ENCODE data around the gene SLC44A1.

Gene SLC44A1

DNA sequence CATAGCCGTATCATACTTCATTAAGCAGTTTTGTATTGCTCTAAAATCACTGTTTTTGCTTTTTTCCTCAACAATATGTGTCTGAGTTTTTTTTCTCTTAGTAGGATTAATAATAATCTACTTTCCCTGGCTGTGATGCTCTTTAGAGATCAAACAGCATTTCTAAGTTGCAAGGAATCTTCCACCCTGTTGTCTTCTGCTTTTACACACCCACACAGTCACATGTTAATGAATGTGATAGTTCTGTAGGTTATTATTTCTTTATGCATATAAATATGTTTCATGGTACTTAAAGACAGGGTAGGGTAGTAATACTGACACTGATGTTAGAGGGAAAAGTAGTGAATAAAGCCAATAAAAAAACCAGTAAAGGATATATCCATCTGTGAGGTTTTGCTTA lies 29.3 kb downstream of the SLC44A1 start:
- Histone ChIP-seq H3K4me1 (ENCODE audit: control insufficient read depth, insufficient read depth, low read length) (peaks cover 23% of the 10 kb centered on the region), H3K9ac (ENCODE audit: low read depth, low read length) (no peak overlapping the region), H3K27ac (ENCODE audit: low read depth, low read length) (no peak overlapping the region), H3K27me3 (ENCODE audit: control insufficient read depth, insufficient read depth, low read length) (no peaks in the 10 kb centered on the region), H3K4me3 (ENCODE audit: low read depth, low read length) (no peak overlapping the region), H3K9me3 (ENCODE audit: control insufficient read depth, insufficient read depth, low read length) (no peaks in the 10 kb centered on the region), H3K36me3 (ENCODE audit: control insufficient read depth, insufficient read depth, low read length) (no peaks in the 10 kb centered on the region)

DNA sequence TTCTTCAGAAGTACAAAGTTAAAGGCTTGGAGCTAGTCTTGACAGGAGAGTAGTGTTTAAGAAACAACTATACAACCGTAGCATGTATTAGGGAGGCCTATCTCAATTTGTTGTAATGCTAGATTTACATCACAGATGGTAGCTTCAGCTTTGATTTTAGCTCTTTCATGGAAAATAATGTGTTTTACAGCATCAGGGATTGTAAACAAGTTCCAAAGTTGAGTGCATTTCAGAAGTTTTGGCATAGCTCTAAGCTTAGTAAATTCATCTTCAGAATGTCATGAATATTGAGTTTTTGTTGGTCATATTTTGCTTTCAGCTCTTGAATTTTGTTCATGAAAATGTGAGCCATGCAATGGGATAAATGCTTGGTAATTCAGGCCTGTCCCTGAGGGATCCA lies 30.7 kb downstream of the SLC44A1 start:
- Histone ChIP-seq H3K27me3 (ENCODE audit: control insufficient read depth, insufficient read depth, low read length) (no peaks in the 10 kb centered on the region), H3K27ac (ENCODE audit: low read depth, low read length) (no peak overlapping the region), H3K4me1 (ENCODE audit: control insufficient read depth, insufficient read depth, low read length) (peaks cover 20% of the 10 kb centered on the region), H3K9me3 (ENCODE audit: control insufficient read depth, insufficient read depth, low read length) (no peaks in the 10 kb centered on the region), H3K9ac (ENCODE audit: low read depth, low read length) (no peak overlapping the region), H3K4me3 (ENCODE audit: low read depth, low read length) (no peak overlapping the region), H3K36me3 (ENCODE audit: control insufficient read depth, insufficient read depth, low read length) (no peaks in the 10 kb centered on the region)

DNA sequence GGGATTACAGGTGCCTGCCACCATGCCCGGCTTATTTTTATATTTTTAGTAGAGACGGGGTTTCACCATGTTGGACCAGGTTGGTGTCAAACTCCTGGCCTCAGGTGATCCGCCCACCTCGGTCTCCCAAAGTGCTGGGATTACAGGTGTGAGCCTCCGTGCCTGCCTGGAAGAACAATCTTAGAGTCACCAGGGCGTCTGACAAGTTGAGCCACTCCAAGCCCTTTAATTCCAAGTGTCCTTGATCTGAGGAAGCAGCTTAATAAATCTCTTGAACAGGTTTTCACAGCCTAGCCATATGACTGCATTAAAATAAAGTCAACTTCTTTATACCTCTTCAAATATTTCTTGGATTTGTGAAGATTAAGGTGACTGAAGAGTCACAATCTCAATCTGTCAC lies 31.5 kb downstream of the SLC44A1 start:
- Histone ChIP-seq H3K36me3 (ENCODE audit: control insufficient read depth, insufficient read depth, low read length) (no peaks in the 10 kb centered on the region), H3K9ac (ENCODE audit: low read depth, low read length) (no peak overlapping the region), H3K4me1 (ENCODE audit: control insufficient read depth, insufficient read depth, low read length) (peaks cover 11% of the 10 kb centered on the region), H3K27me3 (ENCODE audit: control insufficient read depth, insufficient read depth, low read length) (no peaks in the 10 kb centered on the region), H3K9me3 (ENCODE audit: control insufficient read depth, insufficient read depth, low read length) (no peaks in the 10 kb centered on the region), H3K4me3 (ENCODE audit: low read depth, low read length) (no peak overlapping the region), H3K27ac (ENCODE audit: low read depth, low read length) (no peak overlapping the region)

DNA sequence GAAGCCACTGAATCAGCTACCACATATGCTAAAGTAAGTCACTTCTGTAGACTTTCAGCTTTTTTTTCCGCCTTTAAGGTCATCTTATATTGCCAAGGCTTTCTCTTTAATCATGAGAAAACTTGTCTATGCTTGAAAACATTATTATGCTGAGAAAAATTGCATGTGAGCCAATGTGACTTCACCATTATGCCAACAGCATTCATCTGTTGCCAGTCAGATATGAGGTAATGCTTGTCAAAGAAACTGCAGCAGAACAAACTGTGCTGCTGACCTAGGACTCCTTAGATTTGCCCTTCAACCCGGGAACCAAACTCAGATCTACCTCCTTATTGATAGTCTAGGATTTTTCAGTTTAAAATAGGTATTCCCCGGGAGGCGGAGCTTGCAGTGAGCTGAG lies 34.3 kb downstream of the SLC44A1 start:
- Histone ChIP-seq H3K9ac (ENCODE audit: low read depth, low read length) (no peak overlapping the region), H3K36me3 (ENCODE audit: control insufficient read depth, insufficient read depth, low read length) (no peaks in the 10 kb centered on the region), H3K4me1 (ENCODE audit: control insufficient read depth, insufficient read depth, low read length) (peaks cover 14% of the 10 kb centered on the region; the same call in 1 of the 2 replicates), H3K4me3 (ENCODE audit: low read depth, low read length) (no peak overlapping the region), H3K9me3 (ENCODE audit: control insufficient read depth, insufficient read depth, low read length) (no peaks in the 10 kb centered on the region), H3K27ac (ENCODE audit: low read depth, low read length) (no peak overlapping the region), H3K27me3 (ENCODE audit: control insufficient read depth, insufficient read depth, low read length) (no peaks in the 10 kb centered on the region)

DNA sequence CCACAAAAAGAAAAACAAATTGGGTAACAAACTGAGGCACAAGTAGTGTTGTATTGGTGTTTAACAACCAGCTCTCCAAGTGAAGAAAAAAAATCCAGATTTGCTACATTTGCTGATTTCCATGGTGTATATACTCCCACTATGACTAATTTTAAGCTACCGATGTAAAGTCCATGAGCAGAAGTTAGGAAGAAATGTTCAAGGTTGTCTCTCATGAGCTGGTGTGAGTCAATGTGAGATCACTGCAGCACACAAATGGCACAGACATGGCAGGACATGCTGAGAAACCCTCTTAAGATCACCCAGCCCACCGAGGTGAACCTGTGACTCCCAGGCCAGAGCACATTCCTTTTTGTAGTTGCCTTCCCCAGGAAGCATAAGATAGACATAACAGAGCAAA lies 36.2 kb downstream of the SLC44A1 start:
- no peak overlapping the region for H3K27ac ChIP-seq (ENCODE audit: low read depth, low read length)
- H3K4me3 ChIP-seq (ENCODE audit: low read depth, low read length): no peak overlapping the region
- H3K27me3 ChIP-seq (ENCODE audit: control insufficient read depth, insufficient read depth, low read length): no peaks in the 10 kb centered on the region
- H3K9ac ChIP-seq (ENCODE audit: low read depth, low read length): no peak overlapping the region
- no peaks in the 10 kb centered on the region for H3K36me3 ChIP-seq (ENCODE audit: control insufficient read depth, insufficient read depth, low read length)
- H3K4me1 ChIP-seq (ENCODE audit: control insufficient read depth, insufficient read depth, low read length): 0 out of 2 replicates have a peak, but pooled peaks cover 15% of the 10 kb centered on the region
- H3K9me3 ChIP-seq (ENCODE audit: control insufficient read depth, insufficient read depth, low read length): no peaks in the 10 kb centered on the region

DNA sequence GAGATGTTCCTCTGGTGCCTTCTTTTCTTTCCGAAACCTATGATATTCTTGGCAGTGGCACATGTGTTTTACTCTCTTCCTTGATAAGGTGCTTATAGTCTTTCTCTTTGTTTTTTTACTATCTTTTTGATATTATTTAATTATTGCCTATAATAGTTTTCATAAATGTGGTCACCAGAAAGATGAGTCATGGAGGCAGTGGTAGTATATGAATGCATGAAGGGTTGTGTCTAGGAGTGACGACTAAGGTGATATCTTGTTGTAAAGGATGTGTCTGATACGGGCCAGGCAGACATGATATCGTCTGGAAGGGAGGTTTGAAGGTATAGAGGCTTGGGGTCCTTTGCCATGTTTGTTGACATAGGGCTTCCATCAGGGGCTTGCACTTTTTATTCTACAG lies 36.8 kb downstream of the SLC44A1 start:
- Histone ChIP-seq H3K27ac (ENCODE audit: low read depth, low read length) (no peak overlapping the region), H3K27me3 (ENCODE audit: control insufficient read depth, insufficient read depth, low read length) (no peaks in the 10 kb centered on the region), H3K4me1 (ENCODE audit: control insufficient read depth, insufficient read depth, low read length) (peaks cover 19% of the 10 kb centered on the region; the same call in 1 of the 2 replicates), H3K9me3 (ENCODE audit: control insufficient read depth, insufficient read depth, low read length) (no peaks in the 10 kb centered on the region), H3K4me3 (ENCODE audit: low read depth, low read length) (no peak overlapping the region), H3K36me3 (ENCODE audit: control insufficient read depth, insufficient read depth, low read length) (no peaks in the 10 kb centered on the region), H3K9ac (ENCODE audit: low read depth, low read length) (no peak overlapping the region)

DNA sequence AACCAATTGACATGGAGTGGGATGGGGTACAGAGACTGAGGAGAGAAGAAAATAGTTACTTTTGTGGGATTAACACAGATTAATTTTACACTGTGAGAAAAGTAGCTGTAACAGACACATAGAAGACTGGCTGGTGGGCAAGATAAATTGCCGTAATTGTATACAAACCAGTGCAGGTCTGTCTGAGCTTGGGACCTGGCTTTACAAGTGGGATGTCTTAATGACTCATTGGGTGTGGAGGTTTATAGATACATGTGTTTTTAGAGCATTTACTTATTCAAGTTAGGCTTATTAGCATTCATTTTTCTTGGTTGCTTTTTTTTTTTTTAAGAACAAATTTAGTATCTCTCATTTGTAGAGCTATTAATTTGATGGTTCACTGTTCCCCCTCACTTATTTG lies 37.5 kb downstream of the SLC44A1 start:
- no peaks in the 10 kb centered on the region for H3K9me3 ChIP-seq (ENCODE audit: control insufficient read depth, insufficient read depth, low read length)
- H3K36me3 ChIP-seq (ENCODE audit: control insufficient read depth, insufficient read depth, low read length): no peaks in the 10 kb centered on the region
- H3K27ac ChIP-seq (ENCODE audit: low read depth, low read length): no peak overlapping the region
- H3K9ac ChIP-seq (ENCODE audit: low read depth, low read length): no peak overlapping the region
- H3K4me3 ChIP-seq (ENCODE audit: low read depth, low read length): no peak overlapping the region
- peaks cover 23% of the 10 kb centered on the region for H3K4me1 ChIP-seq (ENCODE audit: control insufficient read depth, insufficient read depth, low read length)
- no peaks in the 10 kb centered on the region for H3K27me3 ChIP-seq (ENCODE audit: control insufficient read depth, insufficient read depth, low read length)

DNA sequence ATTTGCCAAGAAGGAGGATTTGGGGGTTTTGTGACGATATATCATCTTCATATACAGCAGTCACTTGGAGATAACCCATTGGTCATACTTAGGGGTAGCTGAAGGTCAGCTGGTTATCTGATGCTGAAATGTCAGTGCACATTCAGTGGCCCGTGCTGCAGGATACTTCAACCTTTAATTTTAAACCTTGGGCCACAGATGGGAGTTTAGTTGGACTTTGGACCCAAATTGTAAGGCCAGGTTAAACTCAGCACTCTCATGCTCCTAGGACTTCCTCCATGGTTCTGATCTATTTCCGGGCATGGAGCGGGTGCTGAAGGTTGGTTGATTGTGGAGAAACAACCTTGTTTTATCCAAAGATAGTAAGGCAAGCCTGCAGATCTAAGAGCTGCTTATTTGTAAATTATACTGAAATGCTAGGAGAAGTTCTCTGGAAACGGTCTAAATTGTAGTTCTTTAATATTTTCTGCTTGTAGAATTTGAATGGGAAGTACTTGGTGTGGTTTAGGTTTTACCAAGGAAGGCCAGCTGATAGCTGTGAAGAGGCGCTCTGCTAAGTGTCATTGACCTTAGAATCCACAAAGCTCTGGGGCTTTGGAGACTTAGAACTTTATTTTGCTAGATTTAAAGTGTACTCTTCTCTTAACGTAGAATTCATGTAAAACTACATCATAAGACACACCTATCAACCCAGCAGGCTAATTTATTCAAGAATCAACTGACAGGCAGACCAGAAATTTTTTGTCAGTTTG lies 38.6 kb downstream of the SLC44A1 start:
- Histone ChIP-seq H3K9ac (ENCODE audit: low read depth, low read length) (no peak overlapping the region), H3K36me3 (ENCODE audit: control insufficient read depth, insufficient read depth, low read length) (no peaks in the 10 kb centered on the region), H3K9me3 (ENCODE audit: control insufficient read depth, insufficient read depth, low read length) (no peaks in the 10 kb centered on the region), H3K4me3 (ENCODE audit: low read depth, low read length) (no peak overlapping the region), H3K4me1 (ENCODE audit: control insufficient read depth, insufficient read depth, low read length) (peaks cover 32% of the 10 kb centered on the region), H3K27ac (ENCODE audit: low read depth, low read length) (no peak overlapping the region), H3K27me3 (ENCODE audit: control insufficient read depth, insufficient read depth, low read length) (no peaks in the 10 kb centered on the region)

DNA sequence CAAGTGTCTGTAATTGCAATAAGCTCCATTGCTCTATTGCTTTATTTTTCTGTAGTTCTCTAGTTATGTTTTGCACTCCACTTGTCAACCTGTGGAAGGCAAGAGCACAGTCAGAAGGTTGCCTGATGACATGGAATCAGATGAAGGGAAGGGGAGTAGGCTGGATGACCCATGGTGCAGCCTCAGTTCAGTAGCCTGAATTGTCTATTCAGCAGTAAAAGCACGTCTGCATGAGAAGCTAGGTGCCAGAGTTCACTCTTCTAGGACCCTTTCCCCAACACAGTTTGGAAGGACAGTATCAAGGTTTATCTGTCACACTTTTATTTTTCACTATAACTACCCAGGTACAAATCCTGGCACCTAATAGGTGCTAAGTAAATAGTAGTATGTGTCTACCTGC lies 39.3 kb downstream of the SLC44A1 start:
- H3K9ac ChIP-seq (ENCODE audit: low read depth, low read length): no peak overlapping the region
- H3K27me3 ChIP-seq (ENCODE audit: control insufficient read depth, insufficient read depth, low read length): no peaks in the 10 kb centered on the region
- no peak overlapping the region for H3K4me3 ChIP-seq (ENCODE audit: low read depth, low read length)
- H3K27ac ChIP-seq (ENCODE audit: low read depth, low read length): no peak overlapping the region
- H3K4me1 ChIP-seq (ENCODE audit: control insufficient read depth, insufficient read depth, low read length): peaks cover 34% of the 10 kb centered on the region
- H3K36me3 ChIP-seq (ENCODE audit: control insufficient read depth, insufficient read depth, low read length): no peaks in the 10 kb centered on the region
- H3K9me3 ChIP-seq (ENCODE audit: control insufficient read depth, insufficient read depth, low read length): no peaks in the 10 kb centered on the region

DNA sequence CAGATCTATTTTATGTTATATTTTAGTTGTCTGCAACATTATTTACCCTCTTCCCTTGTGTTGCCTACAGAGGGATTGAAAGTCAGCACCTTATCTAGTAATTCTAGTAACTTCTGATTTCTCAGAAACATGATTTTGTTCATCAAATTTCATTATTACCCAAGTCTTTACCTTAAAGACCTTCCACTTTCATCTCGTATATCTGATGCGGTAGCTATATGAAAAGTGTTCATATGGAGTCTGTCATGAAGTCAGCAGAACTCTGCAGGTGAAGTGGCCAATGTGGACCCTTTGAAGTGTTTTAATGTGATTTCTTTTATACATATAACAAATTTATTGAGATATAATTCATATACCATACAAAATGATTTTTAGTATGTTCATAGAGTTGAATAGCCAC lies 40.0 kb downstream of the SLC44A1 start:
- no peak overlapping the region for H3K4me3 ChIP-seq (ENCODE audit: low read depth, low read length)
- no peaks in the 10 kb centered on the region for H3K36me3 ChIP-seq (ENCODE audit: control insufficient read depth, insufficient read depth, low read length)
- no peaks in the 10 kb centered on the region for H3K27me3 ChIP-seq (ENCODE audit: control insufficient read depth, insufficient read depth, low read length)
- H3K9ac ChIP-seq (ENCODE audit: low read depth, low read length): no peak overlapping the region
- H3K9me3 ChIP-seq (ENCODE audit: control insufficient read depth, insufficient read depth, low read length): no peaks in the 10 kb centered on the region
- H3K27ac ChIP-seq (ENCODE audit: low read depth, low read length): no peak overlapping the region
- peaks cover 41% of the 10 kb centered on the region for H3K4me1 ChIP-seq (ENCODE audit: control insufficient read depth, insufficient read depth, low read length)

DNA sequence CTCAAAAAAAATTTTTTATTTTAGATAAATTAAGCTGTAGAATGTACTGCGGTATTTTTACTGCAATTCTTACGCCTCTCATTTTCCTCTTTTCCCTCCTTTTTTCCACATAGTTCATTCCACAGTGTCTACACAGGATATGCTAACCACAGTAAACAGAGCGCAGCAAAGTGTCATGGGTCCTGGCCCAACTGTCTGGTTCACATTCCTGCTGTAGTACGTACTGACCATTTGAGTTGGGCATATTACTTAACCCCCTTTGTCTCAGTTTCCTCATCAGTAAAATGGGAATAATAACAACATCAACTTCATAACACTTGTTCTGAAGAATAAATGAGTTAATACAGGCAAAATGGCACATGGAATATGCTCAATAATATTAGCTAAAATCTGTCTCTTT lies 41.6 kb downstream of the SLC44A1 start:
- Histone ChIP-seq H3K36me3 (ENCODE audit: control insufficient read depth, insufficient read depth, low read length) (no peaks in the 10 kb centered on the region), H3K4me3 (ENCODE audit: low read depth, low read length) (no peak overlapping the region), H3K4me1 (ENCODE audit: control insufficient read depth, insufficient read depth, low read length) (peaks cover 55% of the 10 kb centered on the region), H3K9me3 (ENCODE audit: control insufficient read depth, insufficient read depth, low read length) (no peaks in the 10 kb centered on the region), H3K27ac (ENCODE audit: low read depth, low read length) (peak overlapping the region; percentile 33), H3K9ac (ENCODE audit: low read depth, low read length) (no peak overlapping the region), H3K27me3 (ENCODE audit: control insufficient read depth, insufficient read depth, low read length) (no peaks in the 10 kb centered on the region)
